ENCODE data around the gene FAM107B.
A peak's percentile ranks its signal among the peaks of the same experiment; 100 is the strongest.
"Not testable (repeated sequence)": the region's sequence is repeated elsewhere in the genome, so short reads cannot be mapped to it uniquely, and the experiment has no call there.

The FAM107B gene

DNA sequence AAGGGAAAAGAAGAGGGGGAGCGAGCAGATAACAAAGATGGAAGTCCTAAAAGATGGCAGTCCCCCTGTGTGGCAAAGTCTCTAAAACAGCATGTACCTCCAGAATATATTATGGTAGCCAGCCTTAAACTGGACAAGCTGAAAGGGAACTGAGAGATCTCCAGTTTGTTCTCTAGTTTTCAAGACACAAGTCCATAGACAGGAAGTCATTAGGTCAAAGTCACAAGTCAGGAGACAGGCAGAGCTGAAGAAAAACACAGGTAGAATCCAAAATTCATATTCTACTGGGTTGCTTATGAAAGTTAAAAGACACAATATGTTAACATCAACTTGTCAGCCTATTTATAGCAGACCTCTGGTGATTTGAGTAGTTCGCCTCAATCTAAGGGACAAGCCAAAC, 38.7 kb downstream of the FAM107B start:
- no peak for DNase-seq (ENCODE audit: low spot score)

- no peak for DNase-seq (ENCODE audit: low spot score)
These were observed 42.7 kb downstream of the FAM107B start for GRCh38 chr10:14731875-14732512.

- no peak for DNase-seq (ENCODE audit: low spot score)
These were observed 46.4 kb downstream of the FAM107B start for GRCh38 chr10:14728346-14728745.

GRCh38 chr10:14727924-14728323, 46.8 kb downstream of the FAM107B start:
- no peak for DNase-seq (ENCODE audit: low spot score)

DNA sequence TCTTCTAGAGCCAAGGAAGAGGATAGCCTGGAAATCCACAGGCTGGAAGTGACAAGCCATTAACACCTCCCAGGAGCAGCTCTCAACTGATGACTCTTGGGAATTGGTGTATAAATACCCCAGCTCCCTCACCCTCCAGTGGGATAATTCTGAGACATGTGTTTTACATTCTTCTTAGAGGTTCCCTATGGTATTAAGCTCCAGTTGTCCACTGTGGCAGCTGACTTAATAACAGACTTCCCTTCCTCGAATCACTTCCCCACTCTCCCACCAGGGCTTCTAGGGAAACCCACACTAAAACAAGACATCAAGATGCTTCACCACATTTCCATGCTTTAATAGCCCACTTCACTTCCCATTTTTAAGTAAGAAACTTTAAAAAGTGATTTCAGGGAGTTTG, 47.2 kb downstream of the FAM107B start:
- DNase-seq (ENCODE audit: low spot score), result no peak

GRCh38 chr10:14724931-14725330, 49.8 kb downstream of the FAM107B start:
- DNase-seq (ENCODE audit: low spot score), result no peak

DNA sequence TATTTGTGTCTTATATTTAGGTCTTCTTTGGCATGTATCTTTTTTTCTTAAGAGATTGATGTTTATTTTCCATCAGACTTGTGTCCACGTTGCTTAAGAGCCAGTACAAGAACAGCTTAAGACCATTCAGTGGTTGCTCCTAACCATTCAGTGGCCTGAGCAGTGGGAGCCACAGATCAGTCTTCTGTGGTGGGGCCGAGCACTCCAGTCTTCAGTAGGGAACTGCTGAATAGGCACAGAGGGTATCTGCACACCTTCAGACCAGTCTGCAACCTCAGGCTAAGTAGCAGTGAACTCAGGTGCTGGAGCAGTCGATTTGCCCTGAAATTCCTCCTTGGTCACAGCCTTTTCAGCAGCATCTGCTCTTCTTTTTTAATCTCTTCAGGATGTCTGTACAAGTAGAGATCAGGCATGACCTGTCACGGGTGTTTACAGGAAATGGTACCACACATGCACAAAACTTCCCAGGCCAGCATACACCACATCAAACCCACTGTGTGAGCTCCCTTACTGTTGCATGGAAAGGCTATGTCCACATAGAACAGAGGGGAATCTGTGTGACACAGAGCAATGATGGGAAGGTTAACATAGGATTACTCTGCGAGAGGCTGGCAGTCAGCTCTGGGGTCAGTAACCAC, 51.5 kb downstream of the FAM107B start:
- no peak for DNase-seq (ENCODE audit: low spot score)

GRCh38 chr10:14717552-14717951, 57.1 kb downstream of the FAM107B start:
- DNase-seq (ENCODE audit: low spot score), result no peak

DNA sequence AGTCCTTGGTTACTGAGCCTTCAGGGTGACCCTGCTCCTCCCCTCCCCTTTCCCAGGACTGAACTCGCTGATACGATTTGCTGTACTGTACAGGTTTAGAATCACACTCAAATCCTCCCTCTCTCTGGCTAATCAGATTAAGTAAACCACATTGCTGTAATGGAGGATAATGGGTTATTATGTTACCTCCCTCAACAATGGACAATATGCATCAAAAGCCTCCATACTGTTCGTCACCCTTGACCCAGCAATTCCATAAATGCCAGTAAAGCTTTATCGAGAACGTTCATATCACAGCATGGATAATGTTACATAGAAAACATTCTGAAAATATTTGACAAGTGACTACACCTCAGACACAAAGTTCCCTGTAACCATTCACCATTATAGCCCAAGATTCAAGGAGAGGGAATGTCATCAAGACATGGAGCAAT, 61.7 kb downstream of the FAM107B start:
- no peak for DNase-seq (ENCODE audit: low spot score)

DNA sequence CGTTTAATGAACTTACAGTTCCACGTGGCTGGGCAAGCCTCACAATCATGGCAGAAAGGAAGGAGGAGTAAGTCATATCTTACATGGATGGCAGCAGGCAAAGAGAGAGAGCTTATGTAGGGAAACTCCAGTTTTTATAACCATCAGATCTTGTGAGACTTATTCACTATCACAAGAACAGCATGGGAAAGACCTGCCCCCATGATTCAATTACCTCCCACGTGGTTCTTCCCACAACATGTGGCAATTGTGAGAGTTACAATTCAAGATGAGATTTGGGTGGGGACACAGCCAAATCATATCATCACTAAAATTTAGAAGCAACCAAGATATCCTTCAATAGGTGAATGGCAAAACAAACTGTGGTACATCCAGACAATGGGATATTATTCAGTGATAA, 65.4 kb downstream of the FAM107B start:
- not testable (repeated sequence) for DNase-seq (ENCODE audit: low spot score)

DNA sequence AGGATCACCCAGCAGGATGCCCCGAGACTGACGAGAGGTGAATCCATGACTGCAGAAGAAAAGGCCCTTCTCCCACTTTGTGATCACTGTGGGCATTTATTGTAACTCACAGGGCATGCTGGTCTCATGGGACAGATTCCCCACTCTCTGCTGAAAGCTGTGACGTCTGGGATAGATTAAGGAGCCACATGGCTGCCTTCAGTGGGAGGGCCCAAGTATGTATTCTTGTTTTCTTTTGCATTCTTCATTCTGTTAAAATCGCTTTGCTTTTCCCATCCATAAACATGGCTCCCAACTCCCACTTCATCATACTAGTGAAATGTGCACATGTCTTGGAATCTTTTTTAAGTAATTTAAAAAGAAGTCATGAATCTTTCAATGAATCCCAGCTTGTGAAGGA, 67.2 kb downstream of the FAM107B start:
- no peak for DNase-seq (ENCODE audit: low spot score)

DNA sequence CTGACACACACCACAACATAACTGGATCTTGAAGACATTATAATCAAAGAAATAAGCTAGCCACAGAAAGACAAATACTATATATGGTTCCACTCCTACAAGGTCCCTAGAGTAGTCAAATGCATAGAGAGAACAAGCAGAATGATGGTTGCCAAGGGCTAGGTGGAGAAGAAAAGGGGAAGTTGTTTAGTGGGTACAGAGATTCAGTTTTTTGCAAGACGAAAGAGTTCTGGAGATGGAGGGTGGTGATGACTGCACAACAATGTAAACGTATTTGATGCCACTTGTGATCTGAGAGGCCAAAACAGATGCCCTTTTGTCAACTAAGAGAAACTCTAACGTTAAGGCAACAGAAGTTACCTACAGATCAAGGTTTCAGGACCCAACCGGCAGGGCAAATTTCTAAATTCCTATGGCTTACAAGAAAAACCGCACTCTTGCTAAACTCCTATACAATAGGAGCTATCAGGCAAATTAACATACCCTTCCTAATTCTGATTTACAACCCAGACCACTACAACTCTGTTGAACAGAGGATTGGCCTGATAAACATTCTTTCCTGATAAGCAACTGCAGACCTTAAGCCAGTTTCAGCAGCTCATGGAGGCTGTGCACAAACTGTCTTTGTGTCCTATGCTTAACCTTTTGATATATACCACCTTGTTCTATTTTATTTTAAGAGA, 69.0 kb downstream of the FAM107B start:
- DNase-seq (ENCODE audit: low spot score), result no peak

DNA sequence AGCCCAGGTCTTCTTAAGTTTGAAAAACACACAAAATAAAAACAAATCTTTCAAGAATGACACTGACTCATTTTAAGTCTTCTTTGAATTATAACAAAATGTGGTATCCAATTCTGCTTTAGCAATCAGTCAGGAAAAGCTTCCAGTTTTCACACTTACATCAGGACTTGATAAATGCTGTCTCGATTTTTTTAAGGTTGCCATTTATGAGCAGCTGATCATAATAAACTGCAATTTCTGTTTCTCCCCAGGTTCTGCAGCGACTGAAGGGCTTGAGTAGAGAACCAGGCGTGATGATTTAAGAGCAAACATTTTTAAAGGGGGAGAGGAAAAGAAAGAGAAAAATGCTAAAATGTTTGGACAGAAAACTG, 71.1 kb downstream of the FAM107B start:
- DNase-seq (ENCODE audit: low spot score), result no peak

GRCh38 chr10:14701466-14701865, 73.2 kb downstream of the FAM107B start:
- no peak for DNase-seq (ENCODE audit: low spot score)

- DNase-seq (ENCODE audit: low spot score), result peak; percentile 15
These were observed 74.2 kb downstream of the FAM107B start for GRCh38 chr10:14700546-14700945.

DNA sequence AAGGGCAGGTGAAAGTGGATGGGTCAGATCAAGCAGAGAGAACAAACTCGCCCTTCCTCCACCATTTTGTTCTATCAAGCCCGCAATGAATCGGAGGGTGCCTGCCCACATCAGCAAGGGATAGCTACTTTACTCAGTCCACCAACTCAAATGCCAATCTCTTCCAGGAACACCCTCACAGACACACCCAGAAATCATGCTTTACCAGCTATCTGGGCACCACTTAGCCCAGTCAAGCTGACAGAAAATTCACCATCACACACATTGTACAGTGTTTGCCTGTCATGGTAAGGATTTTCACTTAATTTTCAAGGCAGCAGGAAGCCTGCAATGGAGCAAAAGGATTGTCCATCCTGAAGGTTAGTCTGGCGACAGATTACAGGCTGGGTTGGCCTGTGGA, 75.2 kb downstream of the FAM107B start:
- DNase-seq (ENCODE audit: low spot score), result no peak

DNA sequence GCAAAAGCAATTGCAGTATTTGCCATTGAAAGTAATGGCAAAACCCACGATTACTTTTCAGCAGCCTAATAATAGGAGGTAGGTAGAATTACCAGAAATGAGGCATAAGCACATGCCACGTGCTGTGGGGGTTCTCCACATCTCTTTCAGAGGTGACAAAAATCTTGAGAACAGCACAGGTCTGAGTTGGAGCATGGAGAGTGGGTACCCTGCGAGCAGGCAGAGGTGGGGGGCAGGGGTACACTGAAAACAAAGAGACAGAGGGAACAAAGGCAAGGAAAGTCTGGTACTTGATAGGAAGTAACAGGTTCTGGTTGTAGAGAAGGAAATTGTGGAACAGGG, 75.9 kb downstream of the FAM107B start:
- no peak for DNase-seq (ENCODE audit: low spot score)

DNA sequence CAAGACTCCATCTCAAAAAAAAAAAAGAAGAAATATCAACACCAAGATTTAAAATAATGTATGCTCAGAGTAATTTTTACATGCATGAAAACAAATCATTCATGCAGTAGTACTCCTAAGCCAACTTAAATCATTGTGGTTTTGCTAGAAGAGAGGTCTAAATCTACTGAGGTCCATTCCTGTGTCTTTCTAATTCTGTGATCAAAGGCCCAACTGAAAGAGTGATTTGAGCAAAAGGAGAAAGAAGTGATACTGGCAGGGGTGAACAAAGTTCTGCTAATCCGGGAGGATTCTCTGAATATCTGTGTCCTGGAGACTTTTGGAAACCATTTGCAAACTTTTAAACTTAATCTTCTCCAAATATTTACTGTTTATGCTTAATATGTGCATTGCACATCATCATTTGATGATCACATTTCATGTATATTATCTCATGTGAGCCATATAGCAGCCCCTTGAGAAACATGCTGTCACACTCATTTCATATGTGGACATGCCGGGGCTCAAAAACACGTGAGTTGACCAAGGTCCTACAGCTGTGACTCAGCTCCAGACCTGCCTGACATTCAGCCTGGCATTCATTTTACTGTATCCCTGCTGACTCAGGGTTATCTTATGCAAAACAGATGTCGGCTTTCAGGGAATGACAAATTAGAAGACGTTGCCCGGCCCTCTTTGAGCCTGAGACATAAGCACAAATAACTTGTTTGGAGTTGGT, 76.4 kb downstream of the FAM107B start:
- DNase-seq (ENCODE audit: low spot score), result no peak

GRCh38 chr10:14697281-14697680, 77.4 kb downstream of the FAM107B start:
- DNase-seq (ENCODE audit: low spot score), result no peak

DNA sequence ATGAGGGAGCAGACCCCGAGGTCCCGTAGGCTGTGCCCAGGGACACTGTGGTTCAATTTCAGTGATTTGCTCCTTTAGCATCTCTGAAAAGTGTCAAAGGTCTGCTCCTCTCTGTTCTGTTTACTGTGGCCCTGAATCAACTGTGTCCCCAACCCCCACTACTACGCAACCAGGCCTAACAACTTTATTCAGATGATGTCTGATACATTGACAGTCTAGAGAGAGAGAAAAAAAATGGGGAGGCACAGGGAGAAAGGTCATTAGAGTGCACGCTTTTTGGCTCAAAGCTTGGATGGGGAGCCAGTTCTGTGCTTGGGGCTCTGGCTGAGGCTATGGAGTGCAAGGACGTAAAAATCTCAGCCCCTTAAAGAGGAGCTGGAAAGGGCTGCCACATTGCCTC, 77.9 kb downstream of the FAM107B start:
- no peak for DNase-seq (ENCODE audit: low spot score)

DNA sequence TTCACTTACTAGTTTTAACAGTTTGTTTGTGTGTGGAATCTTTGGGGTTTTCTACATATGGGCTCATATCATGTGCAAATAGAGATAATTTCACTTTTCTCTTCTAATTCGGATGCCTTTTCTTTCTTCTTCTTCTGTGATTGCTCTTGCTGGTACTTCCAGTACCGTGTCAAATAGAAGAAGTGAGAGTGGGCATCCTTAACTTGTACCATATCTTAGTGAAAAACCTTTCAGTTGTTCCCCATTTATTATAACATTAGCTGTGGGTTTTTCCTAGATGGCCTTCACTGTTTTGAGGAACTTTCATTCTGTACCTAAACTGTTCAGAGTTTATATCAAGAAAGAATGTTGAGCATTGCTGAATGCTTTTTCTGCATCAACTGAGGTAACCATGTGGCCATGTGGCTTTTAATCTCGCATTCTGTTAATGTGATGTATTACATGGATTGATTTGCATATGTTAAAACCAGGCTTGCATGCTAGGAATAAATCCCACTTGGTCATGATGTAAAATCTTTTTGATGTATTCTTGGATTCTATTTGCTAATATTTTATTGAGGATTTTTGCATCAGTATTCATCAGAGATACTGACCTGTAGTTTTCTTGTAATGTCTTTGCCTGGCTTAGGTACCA, 78.7 kb downstream of the FAM107B start:
- DNase-seq (ENCODE audit: low spot score), result peak; percentile 6

GRCh38 chr10:14693891-14694290, 80.8 kb downstream of the FAM107B start:
- DNase-seq (ENCODE audit: low spot score), result no peak

All from pons (tissue), 1 donor.